Measurements from ENCODE around the gene GRAMD2A.

GRAMD2A gene

DNA sequence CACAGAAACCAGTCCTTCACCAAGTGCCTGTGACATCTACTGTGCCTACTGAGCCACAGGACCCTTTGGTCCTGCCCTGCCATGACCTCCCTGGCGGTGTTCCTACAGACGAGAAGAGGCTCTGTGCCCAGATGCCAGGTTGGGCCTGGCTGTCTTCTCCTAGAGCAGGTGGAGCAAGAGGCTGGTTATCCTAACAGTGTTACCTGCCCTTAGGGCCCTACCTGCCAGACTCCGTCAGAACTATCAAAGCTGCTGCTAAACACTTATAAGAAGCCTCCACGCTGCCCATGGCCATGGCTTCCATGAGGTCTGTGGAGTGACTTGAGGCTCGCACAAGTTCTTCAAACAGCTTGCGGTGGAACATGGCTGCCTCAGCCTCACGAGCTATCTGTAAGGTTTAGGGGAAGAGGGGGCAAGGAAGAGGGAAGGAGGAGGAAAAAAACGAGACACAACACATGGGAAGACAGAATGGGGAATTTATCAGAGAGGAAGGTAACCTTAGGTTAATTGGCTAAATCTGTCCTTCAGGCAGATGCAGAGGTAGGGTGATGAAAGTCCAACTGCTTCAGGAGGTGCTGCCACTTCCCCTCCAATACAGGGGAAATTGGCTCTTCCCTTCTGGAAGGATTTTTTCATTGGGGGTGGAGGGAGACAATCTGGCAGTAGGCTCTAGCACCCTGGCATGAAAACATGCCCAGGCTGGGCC is 5.4 kb upstream of the GRAMD2A start:
- TF ChIP-seq, protein P1, sequence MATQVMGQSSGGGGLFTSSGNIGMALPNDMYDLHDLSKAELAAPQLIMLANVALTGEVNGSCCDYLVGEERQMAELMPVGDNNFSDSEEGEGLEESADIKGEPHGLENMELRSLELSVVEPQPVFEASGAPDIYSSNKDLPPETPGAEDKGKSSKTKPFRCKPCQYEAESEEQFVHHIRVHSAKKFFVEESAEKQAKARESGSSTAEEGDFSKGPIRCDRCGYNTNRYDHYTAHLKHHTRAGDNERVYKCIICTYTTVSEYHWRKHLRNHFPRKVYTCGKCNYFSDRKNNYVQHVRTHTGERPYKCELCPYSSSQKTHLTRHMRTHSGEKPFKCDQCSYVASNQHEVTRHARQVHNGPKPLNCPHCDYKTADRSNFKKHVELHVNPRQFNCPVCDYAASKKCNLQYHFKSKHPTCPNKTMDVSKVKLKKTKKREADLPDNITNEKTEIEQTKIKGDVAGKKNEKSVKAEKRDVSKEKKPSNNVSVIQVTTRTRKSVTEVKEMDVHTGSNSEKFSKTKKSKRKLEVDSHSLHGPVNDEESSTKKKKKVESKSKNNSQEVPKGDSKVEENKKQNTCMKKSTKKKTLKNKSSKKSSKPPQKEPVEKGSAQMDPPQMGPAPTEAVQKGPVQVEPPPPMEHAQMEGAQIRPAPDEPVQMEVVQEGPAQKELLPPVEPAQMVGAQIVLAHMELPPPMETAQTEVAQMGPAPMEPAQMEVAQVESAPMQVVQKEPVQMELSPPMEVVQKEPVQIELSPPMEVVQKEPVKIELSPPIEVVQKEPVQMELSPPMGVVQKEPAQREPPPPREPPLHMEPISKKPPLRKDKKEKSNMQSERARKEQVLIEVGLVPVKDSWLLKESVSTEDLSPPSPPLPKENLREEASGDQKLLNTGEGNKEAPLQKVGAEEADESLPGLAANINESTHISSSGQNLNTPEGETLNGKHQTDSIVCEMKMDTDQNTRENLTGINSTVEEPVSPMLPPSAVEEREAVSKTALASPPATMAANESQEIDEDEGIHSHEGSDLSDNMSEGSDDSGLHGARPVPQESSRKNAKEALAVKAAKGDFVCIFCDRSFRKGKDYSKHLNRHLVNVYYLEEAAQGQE (IDR thresholded peaks at IDR 0.05; ENCODE audit: insufficient read depth in 1 of 2, low read depth in 2 of 2, low read length in 2 of 2), result no peak
- no peak for TF ChIP-seq FOXP2 (optimal IDR thresholded peaks at IDR 0.05; ENCODE audit: borderline replicate concordance, extremely low read depth, extremely low read length, insufficient read depth)
- TF ChIP-seq SIN3A (IDR thresholded peaks at IDR 0.05; ENCODE audit: borderline replicate concordance, insufficient read depth, low read length), result no peak
- TF ChIP-seq POLR2AphosphoS5 (IDR thresholded peaks at IDR 0.05; ENCODE audit: low read depth, low read length), result no peak
- TF ChIP-seq TAF1 (IDR thresholded peaks at IDR 0.05; ENCODE audit: borderline replicate concordance, insufficient read depth, low read length), result no peak

DNA sequence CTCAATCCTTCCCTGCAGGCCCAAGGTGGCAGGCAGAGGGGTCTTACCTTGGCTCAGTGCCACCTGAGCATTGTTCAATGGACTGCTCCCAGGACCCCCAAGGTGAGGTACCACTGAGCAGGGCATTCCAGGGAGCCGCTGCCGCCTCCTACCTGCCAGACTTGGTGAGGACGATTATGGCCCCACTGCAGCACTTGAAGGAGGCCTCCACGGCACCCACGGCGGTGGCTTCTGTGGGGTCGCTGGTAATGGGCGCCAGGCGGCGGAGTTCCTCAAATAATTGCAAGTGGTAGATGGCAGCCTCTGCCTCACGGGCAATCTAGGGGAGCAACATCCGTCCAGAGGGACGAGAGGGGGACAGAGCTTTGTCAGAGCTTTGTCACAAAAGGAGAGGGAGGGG is 4.7 kb upstream of the GRAMD2A start:
- TF ChIP-seq FOXP2 (optimal IDR thresholded peaks at IDR 0.05; ENCODE audit: borderline replicate concordance, extremely low read depth, extremely low read length, insufficient read depth), result no peak
- TF ChIP-seq POLR2AphosphoS5 (IDR thresholded peaks at IDR 0.05; ENCODE audit: low read depth, low read length), result no peak
- TF ChIP-seq TAF1 (IDR thresholded peaks at IDR 0.05; ENCODE audit: borderline replicate concordance, insufficient read depth, low read length), result no peak
- TF ChIP-seq SIN3A (IDR thresholded peaks at IDR 0.05; ENCODE audit: borderline replicate concordance, insufficient read depth, low read length), result no peak
- TF ChIP-seq, protein P1 (IDR thresholded peaks at IDR 0.05; ENCODE audit: insufficient read depth in 1 of 2, low read depth in 2 of 2, low read length in 2 of 2), result no peak

DNA sequence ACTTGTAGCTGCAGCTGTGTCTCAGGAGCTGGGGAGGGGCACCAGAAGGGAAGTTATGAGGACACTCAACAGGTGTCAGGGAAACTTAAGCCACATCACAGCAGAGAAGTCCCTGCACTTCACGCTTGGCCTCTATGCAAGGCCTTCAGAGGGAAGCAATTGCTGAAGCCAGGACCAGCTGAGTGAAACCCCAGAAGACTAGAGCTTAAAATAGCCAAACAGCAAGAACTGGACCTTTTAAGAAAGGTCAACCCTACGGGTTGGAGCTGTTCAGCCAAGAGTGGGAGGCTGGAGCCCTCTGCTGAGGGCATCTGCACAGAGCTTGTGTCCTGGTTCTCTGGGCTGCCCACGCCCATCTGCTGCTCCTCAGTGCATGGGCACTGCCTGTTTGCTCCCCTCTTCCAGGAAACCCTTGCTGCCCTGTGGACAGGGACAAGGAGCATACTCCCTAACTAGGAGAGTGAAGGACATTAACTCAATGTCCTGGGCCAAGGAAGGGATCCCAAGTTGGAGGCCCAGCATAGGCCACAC is 3.9 kb upstream of the GRAMD2A start:
- no peak for TF ChIP-seq TAF1 (IDR thresholded peaks at IDR 0.05; ENCODE audit: borderline replicate concordance, insufficient read depth, low read length)

DNA sequence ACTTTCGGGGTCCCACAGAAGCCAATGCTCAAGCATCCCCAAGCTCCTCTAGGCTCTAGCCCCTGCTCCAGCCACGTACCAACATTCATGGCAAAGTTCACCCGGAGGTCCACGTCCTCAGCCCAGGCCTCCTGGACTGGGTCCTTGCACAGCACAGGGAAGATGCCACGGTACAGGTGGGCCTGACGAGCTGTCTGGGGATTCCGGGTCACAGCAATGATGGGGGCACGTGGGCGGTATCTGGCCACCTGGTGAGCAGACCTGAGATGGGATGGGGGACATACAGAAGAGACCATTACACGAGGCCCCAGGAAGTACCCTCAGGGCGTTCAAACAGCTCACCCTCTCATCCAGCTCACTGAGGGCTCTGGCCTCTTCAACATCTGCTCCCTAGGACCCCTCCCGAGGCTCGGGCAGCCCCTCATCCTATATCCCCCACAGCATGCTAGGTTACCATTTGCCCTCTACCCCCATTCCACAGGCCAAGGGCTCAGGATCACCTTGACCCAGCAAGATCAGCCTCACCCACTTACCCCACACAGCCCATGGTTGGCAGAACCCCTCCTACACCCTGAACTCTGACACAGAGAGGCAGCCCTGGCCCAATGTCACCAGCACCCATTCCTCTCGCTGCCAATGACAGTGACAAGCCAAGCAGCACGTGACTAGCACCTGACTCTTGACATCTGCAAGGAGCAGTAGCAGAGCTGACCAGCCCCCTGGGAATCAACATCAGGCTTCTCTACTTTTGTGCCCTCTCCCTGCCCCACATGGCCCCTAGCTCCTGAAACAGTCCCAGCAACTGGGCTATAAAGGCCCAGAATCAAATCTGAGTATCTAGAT is 3.0 kb upstream of the GRAMD2A start:
- TF ChIP-seq TAF1 (IDR thresholded peaks at IDR 0.05; ENCODE audit: borderline replicate concordance, insufficient read depth, low read length), result no peak
- TF ChIP-seq, protein P1 (IDR thresholded peaks at IDR 0.05; ENCODE audit: insufficient read depth in 1 of 2, low read depth in 2 of 2, low read length in 2 of 2), result no peak

DNA sequence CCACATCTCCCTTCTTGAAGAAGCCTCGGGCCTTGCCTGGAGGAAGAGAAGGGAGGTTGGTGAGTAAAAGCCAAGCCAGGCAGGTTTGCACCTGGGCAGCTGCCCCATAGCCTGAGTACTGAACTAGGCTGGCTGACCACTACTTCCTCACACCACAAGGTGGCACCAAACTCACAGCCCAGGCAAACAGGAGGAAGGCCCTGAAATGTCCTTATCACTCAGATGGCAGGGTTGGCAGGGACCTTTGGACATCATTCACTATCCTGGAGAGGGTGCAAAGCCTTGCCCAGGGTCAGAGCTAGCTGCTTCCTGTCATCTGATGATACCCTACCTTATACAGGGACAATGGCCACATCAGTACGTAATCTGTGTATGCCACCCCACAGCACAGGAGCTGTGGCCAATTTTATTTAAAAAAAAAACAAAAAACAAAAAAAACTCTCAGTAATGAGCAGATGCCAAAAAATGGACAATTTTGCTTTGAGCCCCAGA is 2.2 kb upstream of the GRAMD2A start:
- TF ChIP-seq FOXP2 (optimal IDR thresholded peaks at IDR 0.05; ENCODE audit: borderline replicate concordance, extremely low read depth, extremely low read length, insufficient read depth), result no peak

DNA sequence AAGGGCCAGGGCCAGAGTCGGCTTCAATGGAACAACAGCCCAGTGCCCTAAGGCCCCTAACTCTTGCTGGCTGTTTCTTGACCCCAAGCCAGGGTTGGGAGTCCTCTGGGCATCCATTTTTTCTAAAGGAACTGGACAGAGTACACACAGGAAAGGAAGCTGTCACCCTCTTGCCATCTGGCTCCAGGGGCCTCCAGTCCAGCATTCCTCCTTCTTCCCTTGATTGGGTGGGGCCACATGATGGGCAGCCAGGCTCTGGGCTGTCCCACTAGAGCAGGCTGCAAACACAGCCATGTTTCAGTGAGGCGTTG is 1.6 kb upstream of the GRAMD2A start:
- TF ChIP-seq TAF1 (IDR thresholded peaks at IDR 0.05; ENCODE audit: borderline replicate concordance, insufficient read depth, low read length) (no peak), FOXP2 (optimal IDR thresholded peaks at IDR 0.05; ENCODE audit: borderline replicate concordance, extremely low read depth, extremely low read length, insufficient read depth) (no peak), POLR2AphosphoS5 (IDR thresholded peaks at IDR 0.05; ENCODE audit: low read depth, low read length) (no peak), SIN3A (IDR thresholded peaks at IDR 0.05; ENCODE audit: borderline replicate concordance, insufficient read depth, low read length) (no peak)
- TF ChIP-seq, protein P1 (IDR thresholded peaks at IDR 0.05; ENCODE audit: insufficient read depth in 1 of 2, low read depth in 2 of 2, low read length in 2 of 2), result no peak
